Erythroblast (primary cell): ENCODE results near the gene HIVEP1.

Experiments
- DNase-seq, 2 experiments: peaks; one replicate each; lab custom pipeline; 2025; lab: John Stamatoyannopoulos, UW
- GATA1 ChIP-seq: IDR thresholded peaks from 2 replicates; pipeline ENCODE4 v1.6.1; 2011; ENCODE audit warnings: low read depth, mild to moderate bottlenecking, control low read depth, low read length, moderate library complexity
- POLR2A ChIP-seq: IDR thresholded peaks from 2 replicates; pipeline ENCODE4 v1.6.1; 2011; ENCODE audit warnings: mild to moderate bottlenecking, low read length

Gene HIVEP1

DNA sequence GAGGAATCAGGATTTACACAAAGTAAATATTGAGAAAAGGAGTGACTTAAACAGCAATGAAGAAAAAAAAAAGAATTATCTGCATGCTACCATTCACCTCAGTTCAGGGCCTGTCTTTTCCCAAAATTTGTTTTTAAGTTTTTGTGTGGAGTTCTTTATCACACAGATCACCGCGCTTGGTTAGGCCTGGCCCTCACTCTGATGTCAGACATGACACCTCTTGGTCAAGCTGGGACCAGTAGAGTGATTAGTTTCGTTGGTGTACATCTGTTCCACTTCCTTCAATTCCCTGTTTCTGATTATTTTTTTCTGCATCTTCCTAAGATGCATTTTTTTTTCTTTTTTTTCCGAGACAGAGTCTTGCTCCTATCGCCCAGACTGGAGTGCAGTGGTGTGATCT, 34.9 kb upstream of the HIVEP1 start:
- DNase-seq, result no peak
- no peak for TF ChIP-seq GATA1
- no peak for TF ChIP-seq POLR2A

DNA sequence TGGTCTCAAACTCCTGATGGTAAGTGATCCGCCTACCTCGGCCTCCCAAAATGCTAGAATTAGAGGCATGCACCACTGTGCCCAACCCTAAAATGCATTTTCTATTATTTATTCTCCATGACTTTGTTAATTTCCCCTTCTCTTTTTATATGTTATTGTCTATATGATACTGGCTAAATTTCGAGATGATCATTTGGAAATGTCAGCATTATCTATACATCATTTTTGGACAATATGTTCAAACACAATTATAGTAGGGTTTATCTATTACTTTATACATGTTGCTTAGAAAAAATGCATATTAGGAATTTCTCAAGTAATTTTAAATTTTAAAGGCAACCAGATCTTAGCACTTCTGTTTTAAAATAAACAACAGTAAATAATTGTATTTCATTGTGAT, 34.4 kb upstream of the HIVEP1 start:
- DNase-seq, result no peak
- TF ChIP-seq POLR2A, result no peak
- no peak for TF ChIP-seq GATA1

DNA sequence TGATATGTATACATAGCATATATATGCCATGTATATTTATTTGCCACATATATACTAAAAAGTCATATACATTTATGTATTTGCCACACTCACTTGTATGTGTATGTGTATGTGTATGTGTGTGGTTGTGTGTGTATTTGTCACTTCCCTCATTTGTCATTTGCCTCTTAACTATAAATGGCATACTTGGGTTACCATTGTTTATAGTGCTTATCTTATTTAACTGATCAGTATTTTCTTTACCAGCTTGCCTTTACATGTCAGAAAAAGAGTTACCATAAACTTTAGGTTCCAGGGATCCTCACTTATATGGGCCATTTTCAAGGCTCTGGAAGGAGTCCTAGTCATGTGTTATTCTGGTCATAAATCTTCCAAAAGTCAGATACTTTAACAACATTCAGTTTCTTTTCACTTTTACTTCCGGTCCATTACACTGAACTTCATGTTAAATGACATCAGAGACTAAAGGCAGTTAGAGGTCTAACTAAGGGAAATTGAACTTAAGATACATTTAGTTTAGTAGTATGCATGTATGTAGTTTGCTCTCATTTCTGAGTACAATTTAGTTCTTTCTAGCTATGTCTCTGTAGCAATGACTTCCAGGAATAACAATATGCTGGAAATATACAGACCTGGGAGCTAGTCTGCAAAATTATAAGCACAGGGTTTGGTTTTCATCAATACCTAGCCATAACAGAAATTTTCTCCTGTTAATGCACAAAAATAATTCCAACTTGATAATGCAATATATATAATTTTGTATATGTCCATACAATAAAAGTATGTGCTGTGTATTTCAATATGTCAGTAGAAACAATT, 33.7 kb upstream of the HIVEP1 start:
- TF ChIP-seq GATA1, result no peak
- no peak for TF ChIP-seq POLR2A
- no peak for DNase-seq

GRCh38 chr6:11979866-11980265, 32.2 kb upstream of the HIVEP1 start:
- no peak for DNase-seq
- TF ChIP-seq GATA1 (no peak), POLR2A (no peak)

DNA sequence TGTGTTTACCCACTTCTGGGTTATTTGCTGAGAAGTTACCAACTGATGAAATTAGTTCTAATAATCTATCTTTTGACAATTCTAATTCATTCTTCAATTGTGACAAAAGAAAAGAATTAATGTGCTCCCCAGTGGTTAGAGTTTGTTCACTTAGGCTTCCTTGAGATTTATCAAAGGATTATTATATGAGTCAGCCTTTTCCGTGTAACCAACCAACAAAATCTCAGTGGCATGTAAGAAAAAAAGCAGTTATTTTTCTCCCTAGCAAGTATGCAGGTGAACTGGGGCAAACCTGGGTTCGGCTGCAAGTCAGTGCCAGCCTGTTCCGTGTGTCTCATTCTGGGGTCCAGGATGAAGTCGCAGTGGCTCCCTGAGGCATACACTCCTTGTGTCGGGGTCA, 28.8 kb upstream of the HIVEP1 start:
- no peak for DNase-seq
- TF ChIP-seq POLR2A (no peak), GATA1 (no peak)

GRCh38 chr6:11987386-11987785, 24.7 kb upstream of the HIVEP1 start:
- TF ChIP-seq GATA1 (no peak), POLR2A (no peak)
- no peak for DNase-seq

DNA sequence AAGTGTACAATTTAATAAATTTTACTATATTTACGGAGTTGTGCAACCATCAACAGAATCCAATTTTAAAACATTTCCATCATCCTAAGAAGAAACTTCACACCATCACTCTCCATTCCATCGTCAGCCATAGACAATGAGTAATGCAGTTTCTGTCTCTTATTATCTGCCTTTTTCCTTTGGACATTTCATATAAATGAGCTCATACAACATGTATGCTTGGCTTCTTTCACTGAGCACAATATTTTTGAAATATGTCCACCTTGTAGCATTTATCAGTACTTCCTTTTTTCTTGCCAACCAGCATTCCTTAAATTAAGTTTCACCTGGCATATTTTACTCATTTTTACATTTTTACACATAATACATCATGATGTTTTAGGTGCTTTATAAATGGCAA, 22.7 kb upstream of the HIVEP1 start:
- TF ChIP-seq POLR2A (no peak), GATA1 (no peak)
- DNase-seq, result no peak

DNA sequence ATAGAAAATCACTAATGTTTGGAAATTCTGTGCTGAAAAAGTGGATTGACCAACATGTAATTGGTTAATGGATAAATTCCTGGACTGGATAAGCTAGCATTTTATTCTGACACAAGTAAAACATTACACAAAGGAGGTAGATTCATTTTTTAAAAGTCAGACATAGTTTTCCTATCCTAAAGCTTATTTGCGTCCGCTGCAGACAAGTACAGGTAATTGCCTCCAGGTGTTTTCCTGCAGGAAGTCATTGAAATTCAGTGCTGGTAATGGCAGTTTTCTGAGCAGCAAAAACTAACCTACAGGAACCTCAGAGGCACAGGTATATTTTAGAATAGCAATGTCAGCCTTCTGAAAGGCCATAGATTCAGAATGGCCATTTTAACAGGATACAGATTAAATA, 20.0 kb upstream of the HIVEP1 start:
- TF ChIP-seq POLR2A, result no peak
- no peak for TF ChIP-seq GATA1
- DNase-seq, result no peak

DNA sequence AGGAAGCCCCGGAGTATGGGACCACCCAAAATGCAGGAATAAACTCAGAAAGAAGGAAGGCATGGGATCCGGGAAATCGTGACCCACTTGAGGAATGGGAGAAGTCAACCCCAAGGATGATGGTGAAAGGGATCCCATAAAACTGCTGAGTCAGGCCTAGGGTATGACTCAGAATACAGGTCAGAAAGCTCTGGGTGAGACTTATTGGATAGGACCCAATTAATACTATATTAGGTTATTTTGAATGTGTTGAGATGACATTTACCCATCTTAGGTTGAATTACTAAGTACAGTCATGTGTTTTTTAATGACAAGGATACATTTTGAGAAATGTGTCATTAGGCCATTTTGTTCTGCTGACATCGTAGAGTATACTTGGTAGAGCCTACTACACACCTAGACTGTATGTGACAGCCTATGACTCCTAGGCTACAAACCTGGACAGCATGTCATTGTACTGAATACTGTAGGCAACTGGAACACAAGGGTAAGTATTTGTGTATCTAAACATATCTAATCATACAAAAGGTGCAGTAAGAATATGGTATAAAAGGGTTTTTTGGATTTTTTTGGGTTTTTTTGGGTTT, 17.1 kb upstream of the HIVEP1 start:
- TF ChIP-seq POLR2A (no peak), GATA1 (no peak)
- peak; percentile 6 to 63 for DNase-seq

- no peak for DNase-seq
- TF ChIP-seq POLR2A (no peak), GATA1 (no peak)
Measured at GRCh38 chr6:11996751-11997150, 15.4 kb upstream of the HIVEP1 start.

DNA sequence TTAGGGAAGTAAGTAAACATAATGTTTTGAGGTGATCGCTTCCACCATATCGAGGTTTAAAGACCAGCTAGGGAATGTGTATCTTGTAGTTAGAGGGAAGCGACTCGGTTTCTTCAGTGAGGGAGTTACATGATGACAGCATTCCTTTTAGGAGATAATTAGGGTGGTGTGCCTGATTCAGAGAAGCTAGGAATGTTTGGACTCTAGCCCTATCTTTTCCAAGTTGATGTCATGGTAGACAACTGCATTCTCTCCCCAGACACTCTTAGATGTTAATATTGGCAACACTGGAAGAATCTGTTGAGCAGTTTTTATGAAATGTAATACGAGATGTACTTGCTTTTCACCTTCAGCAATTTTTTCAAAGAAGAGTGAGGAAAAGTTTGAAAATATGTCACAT, 12.9 kb upstream of the HIVEP1 start:
- DNase-seq, result no peak
- TF ChIP-seq POLR2A (no peak), GATA1 (no peak)

- TF ChIP-seq POLR2A (no peak), GATA1 (no peak)
Measured at GRCh38 chr6:12000174-12000573, 11.9 kb upstream of the HIVEP1 start.

GRCh38 chr6:12001004-12001705, 11.0 kb upstream of the HIVEP1 start:
- no peak for DNase-seq
- TF ChIP-seq POLR2A (no peak), GATA1 (no peak)

More at GRCh38 chr6:12000174-12000573, 11.9 kb upstream of the HIVEP1 start:
- DNase-seq, result no peak

DNA sequence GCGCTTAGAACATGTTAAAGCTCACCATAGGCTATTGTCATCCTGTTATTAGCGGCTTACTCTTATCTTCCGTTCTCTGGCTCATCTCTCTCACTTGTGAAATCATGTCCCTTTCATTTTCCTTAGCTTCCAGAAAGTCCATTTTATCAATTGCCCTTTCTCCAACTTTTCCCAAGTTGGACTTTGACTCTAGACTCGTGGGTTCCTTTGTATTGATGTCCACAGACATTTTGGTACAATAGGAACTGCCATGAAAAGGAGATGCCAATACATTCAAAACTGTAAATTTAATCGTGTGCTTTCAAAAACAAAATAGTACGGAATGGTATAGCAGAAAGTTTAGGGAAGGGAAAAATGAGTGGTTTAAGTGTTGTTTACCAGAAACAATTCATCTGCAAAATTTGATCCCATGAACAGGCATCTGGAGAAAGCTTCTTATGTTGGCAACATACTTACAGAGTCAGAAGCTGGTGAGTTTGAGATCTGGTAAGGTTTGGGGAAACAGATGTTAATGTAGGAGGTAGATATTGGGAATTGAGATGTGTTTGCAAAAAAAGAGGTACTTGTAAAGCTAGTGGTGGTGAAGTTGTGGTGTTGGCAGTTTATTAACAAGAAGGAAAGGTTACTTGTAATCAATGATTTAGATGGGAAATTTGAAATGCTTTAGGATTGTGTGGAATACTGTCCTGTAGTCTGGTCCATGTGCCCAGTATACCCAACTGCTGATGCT, 10.2 kb upstream of the HIVEP1 start:
- no peak for DNase-seq

More for the DNA sequence above, 10.2 kb upstream of the HIVEP1 start:
- TF ChIP-seq POLR2A (no peak), GATA1 (no peak)
